Hematopoietic multipotent progenitor cell (in vitro differentiated cells): ENCODE measurements around the gene MAPK10. TPM values are rescaled to one million over a fixed set of nuclear protein-coding genes. Genes with fewer than 3 reads are reported as not detected.

Source experiments
- DNase-seq, 3 donors: peaks; one replicate each; pipeline ENCODE4 v3.0.0-alpha.2; 2011 to 2015; ENCODE audit warnings: low read depth in 2 of 3, low spot score in 2 of 3
- total RNA-seq: library from RNA; depleted of rRNA; stranded (reverse); fragments of >200 nt; gene quantifications from one replicate; pipeline ENCODE4 v1.2.3, GENCODE V29; 2012

MAPK10 gene
- total RNA-seq, result 0.54 TPM

GRCh38 chr4:86359944-86360478 is at the start of gene MAPK10:
Gene MAPK10, minus strand, starts transcription at chr4:86360053.
- peak; percentile 3 to 99 (median 96) for DNase-seq

GRCh38 chr4:86403575-86403974 is 43.7 kb upstream of the MAPK10 start:
- DNase-seq, result no peak

GRCh38 chr4:86401826-86402225 is 42.0 kb upstream of the MAPK10 start:
- DNase-seq, result no peak

- DNase-seq, result no peak
Observed at GRCh38 chr4:86400216-86400615, 40.4 kb upstream of the MAPK10 start.

- DNase-seq, result no peak
Observed at GRCh38 chr4:86398187-86398586, 38.3 kb upstream of the MAPK10 start.

GRCh38 chr4:86393749-86394148 is 33.9 kb upstream of the MAPK10 start:
- no peak for DNase-seq

- no peak for DNase-seq
Observed at GRCh38 chr4:86389664-86390063, 29.8 kb upstream of the MAPK10 start.

- no peak for DNase-seq
Observed at GRCh38 chr4:86388252-86388651, 28.4 kb upstream of the MAPK10 start.

GRCh38 chr4:86386817-86387415 is 27.1 kb upstream of the MAPK10 start:
- peak in 2 of 3 donors; percentile 30 to 82 for DNase-seq

GRCh38 chr4:86386201-86386600 is 26.3 kb upstream of the MAPK10 start:
- no peak for DNase-seq

- DNase-seq, result no peak
Observed at GRCh38 chr4:86381431-86381830, 21.6 kb upstream of the MAPK10 start.

- no peak for DNase-seq
Observed at GRCh38 chr4:86380181-86380724, 20.4 kb upstream of the MAPK10 start.

GRCh38 chr4:86376850-86377249 is 17.0 kb upstream of the MAPK10 start:
- no peak for DNase-seq

- DNase-seq, result no peak
Observed at GRCh38 chr4:86368433-86368832, 8.6 kb upstream of the MAPK10 start.

- DNase-seq, result no peak
Observed at GRCh38 chr4:86367577-86367976, 7.7 kb upstream of the MAPK10 start.

GRCh38 chr4:86366920-86367319 is 7.1 kb upstream of the MAPK10 start:
- DNase-seq, result no peak

- DNase-seq, result no peak
Observed at GRCh38 chr4:86362510-86362909, 2.7 kb upstream of the MAPK10 start.

GRCh38 chr4:86358257-86358656 is 1.6 kb downstream of the MAPK10 start:
- DNase-seq, result no peak

GRCh38 chr4:86357608-86358007 is 2.2 kb downstream of the MAPK10 start:
- no peak for DNase-seq

GRCh38 chr4:86356425-86357210 is 3.2 kb downstream of the MAPK10 start:
- no peak for DNase-seq

GRCh38 chr4:86354390-86354789 is 5.5 kb downstream of the MAPK10 start:
- no peak for DNase-seq

- no peak for DNase-seq
Observed at GRCh38 chr4:86346320-86346719, 13.5 kb downstream of the MAPK10 start.
